DMS79 (cell line): Measurements from ENCODE around the gene DLD.
"Not testable (repeated sequence)": the region's sequence is repeated elsewhere in the genome, so short reads cannot be mapped to it uniquely, and the experiment has no call there.

Experiments
- DNase-seq: peaks from one replicate; lab custom pipeline; 2025; lab: John Stamatoyannopoulos, UW

The DLD gene

DNA sequence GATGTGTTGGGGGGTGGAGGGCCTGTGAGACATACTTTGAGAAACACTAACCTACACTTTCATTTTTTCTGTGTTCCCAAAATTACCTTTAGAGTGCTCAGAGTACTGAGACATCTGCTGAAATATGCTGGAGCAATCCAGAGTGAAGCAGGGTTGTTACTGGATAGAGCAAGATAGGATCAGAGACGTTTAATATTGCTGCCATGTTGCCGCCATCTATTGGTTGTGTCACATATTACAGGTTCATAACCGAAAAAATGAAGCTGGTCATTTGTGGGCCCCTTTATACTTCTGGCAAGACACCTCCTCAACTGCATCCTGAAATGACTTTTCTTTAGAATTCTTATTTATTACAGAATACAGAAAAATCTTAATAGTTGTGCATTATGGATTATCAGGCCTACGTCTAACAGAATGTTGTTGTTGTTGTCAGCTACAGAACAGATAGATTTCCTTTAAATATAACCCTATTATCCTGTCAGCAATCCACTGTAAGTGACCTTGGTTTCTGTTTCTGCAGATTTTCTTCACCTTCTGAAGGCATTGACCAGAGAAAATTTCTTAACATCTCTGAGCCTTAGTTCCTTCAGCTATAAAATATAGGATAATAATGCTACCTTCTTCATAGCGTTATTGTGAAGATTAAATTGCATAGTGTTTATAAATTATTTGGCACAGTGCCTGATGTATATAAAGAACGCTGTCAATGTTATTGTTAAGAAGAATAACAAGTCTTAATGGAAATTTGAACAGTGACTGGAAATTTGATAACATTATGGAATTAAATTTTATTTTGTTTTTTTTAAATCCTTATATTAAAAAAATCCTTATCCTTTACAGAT, 16.2 kb upstream of the DLD start:
- peak; percentile 29 for DNase-seq

DNA sequence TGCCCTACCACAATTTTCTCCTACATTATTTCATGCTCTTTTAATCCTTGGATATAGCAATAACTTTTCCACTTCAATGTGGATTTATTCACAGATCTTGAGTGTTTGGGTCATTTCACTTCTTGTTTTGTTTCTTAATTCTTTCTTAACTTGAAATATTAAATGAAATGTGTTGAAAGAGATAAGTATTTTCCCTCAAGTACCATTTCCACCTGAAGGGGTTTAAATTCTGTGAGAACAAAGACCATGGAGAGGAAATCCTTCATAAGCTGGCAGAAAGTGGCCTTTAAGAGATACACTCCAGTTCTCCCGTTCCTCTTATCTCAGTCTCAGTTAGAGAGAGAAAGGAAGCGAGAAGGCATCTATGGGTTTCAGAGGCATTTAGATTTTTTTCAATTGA, 14.1 kb upstream of the DLD start:
- DNase-seq = peak; percentile 91

GRCh38 chr7:107877731-107878382, 13.1 kb upstream of the DLD start:
- DNase-seq = no peak

- no peak for DNase-seq
Measured at GRCh38 chr7:107878636-107879035, 12.3 kb upstream of the DLD start.

GRCh38 chr7:107879400-107880035, 11.5 kb upstream of the DLD start:
- no peak for DNase-seq

DNA sequence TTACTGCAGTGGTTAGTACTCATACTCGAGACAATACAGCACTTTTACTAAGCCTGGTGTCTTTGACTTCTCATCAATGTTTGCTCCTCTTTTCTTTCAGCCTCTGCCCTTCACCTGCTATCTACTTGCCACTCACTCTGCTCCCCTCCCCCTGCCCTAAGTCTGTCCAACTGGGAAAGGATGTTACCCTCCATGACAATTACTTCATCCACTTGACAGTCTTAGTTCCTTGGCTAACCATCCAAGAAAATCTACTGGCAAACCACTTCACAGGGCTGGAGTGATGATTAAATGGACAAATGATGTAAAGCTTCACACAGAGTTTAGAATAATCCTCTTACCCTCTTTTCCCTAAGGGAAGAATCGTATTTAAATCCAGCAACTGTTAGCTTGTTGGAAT, 8.2 kb upstream of the DLD start:
- no peak for DNase-seq

GRCh38 chr7:107884066-107884818, 6.7 kb upstream of the DLD start:
- no peak for DNase-seq

GRCh38 chr7:107887827-107888226, 3.2 kb upstream of the DLD start:
- not testable (repeated sequence) for DNase-seq

DNA sequence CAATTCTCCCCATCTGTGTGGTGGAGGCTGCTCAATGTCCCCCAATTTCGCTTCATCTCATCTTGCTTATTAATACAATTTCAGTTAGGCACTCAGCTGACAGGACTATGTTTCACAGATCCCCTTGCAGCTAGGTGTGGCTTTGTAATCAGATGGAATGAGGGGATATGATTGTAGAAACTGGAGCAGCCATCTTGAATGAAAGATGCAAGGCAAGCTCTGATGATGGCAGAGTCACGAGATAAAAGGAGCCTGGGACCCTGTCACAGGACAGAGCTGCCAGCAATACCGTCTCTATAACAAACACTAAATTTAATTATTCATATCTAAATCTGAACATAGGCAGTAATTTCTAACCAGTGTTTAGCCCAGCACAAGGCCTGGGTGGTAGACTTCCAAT, 991 bp upstream of the DLD start:
- DNase-seq = no peak

- no peak for DNase-seq
Measured at GRCh38 chr7:107890493-107890961, 456 bp upstream of the DLD start.

DNA sequence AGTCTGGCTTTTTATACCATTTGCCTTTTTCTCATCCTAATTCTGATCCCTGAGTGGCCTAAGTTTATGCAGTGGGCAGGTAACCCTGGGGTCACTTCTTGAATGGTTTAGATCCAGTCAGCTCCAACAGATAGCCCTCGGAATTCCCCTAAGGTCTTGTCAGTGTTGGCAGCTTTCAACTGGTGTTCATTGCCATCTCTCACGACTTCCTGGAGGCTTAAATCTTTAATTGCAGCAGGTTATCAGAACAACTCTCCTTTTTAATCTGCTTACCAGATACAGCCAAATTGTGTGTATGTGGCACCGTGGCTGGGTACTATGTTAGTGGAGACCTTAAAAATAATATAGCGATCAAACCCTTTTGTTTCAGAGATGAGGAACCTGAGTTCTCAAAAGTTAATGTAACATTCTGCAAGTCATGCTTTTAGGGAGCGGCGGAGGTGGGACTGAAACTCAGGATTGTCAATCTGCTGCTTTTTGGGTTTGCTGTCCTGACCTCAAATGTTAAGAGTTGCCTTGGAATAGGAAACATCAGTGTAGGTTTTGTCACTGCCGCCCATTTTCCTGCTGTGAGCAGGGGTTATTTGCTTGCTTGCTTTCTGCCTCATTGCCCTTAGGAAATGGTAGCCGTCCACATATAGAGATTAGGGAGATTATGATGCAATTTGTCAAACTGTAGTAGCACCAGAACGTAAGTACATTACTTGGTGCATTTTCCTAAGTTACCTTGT, 818 bp downstream of the DLD start:
- DNase-seq = no peak

DNA sequence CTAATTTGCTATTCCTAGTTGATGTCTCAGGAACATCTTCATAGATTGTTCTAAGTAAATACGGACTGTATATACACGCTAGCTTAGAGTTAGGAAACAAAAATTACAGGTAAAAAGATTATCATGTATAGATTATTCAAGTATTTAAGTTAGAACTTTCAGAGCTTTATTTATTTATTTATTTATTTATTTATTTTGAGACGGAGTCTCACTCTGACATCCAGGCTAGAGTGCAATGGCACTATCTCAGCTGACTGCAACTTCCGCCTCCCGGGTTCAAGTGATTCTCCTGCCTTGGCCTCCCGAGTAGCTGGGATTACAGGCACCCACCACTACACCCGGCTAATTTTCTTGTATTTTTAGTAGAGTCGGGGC, 1.4 kb downstream of the DLD start:
- not testable (repeated sequence) for DNase-seq

GRCh38 chr7:107898997-107899594, 8.1 kb downstream of the DLD start:
- no peak for DNase-seq

GRCh38 chr7:107900496-107901015, 9.6 kb downstream of the DLD start:
- DNase-seq = no peak

DNA sequence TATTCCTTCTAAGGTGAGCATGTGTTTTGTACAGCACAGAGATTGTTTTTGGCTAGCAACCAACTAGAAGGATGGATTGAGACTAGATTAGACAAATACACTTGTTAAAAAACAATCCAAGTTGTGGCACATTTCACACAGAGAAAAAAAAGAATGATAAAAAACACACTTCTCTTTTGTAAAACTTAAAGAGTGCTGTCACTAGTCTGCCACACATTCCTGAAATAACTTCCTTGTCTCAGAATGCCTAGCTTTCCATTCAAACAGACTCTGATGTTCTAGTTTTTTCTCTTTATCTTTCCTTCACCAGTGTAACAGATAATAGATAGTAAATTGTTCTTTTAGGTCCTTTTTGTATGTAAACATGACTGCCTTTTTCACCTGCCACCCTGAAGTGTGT, 11.4 kb downstream of the DLD start:
- no peak for DNase-seq

- DNase-seq = no peak
Measured at GRCh38 chr7:107907790-107908189, 16.8 kb downstream of the DLD start.

- no peak for DNase-seq
Measured at GRCh38 chr7:107909445-107909844, 18.5 kb downstream of the DLD start.

DNA sequence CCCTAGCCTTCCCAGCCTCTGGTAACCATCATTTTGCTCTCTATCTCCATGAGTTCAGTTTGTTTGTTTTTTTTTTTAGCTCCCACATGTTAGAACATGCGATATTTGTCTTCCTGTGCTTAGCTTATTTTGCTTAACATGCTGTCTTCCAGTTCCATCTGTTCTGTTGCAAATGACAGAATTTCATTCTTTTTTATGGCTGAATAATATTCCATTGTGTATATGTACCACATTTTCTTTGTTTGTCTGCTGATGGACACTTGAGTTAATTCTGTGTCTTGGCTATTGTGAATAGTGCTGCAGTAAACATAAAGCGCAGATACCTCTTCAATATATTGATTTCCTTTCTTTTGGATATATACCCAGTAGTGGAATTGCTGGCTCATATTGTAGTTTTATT, 21.0 kb downstream of the DLD start:
- no peak for DNase-seq

DNA sequence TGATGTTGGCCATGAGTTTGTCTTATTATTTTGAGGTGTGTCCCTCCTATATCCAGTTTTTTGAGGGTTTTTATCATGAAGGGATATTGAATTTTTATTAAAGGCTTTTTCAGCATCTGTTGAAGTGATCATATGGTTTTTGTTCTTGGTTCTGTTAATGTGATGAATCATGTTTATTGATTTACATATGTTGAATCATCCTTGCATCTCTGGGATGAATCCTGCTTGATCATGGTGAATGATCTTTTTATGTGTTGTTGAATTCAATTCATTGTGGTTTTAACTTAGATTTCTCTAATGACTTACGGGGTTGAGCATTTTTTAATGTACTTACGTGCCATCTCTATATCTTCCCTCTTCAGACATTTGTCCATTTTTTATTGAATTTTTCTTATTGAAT, 22.9 kb downstream of the DLD start:
- DNase-seq = no peak

DNA sequence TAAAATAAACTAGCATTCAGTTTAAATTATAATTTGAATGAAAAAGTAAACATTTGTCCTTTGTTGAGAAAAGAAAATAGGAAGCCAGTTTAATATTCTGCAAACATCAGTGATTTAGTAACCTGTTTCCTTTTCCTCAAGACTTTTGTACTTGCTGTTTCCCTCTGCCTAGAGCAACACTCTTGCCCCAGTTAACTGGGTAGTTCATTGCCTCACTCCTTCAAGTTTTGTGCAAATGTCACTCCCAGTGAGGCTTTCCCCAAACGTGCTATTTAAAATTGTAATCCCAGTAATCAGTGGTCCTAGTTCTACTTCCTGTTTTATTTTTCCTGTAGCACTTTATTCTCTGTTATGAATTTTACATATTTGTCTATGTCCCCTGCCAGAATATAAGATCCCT, 23.8 kb downstream of the DLD start:
- DNase-seq = no peak

DNA sequence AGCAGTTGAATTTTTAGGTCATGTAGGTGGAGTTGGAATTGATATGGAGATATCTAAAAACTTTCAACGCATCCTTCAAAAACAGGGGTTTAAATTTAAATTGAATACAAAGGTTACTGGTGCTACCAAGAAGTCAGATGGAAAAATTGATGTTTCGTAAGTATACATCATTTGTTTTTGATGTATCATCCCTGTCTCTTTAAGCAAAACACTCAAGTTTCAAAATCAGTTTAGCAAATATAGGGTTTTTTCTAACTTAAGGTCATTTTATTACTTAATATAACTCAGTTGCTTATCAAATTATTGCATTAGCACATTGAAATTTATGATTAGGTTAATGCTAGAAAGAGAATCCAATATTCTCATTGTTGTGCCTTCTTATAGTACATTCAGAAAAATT, 24.6 kb downstream of the DLD start:
- no peak for DNase-seq
